Anterior cingulate cortex (tissue), 58 donors: ENCODE data around the gene DYNC1LI2.
A peak's percentile ranks its signal among the peaks of the same experiment; 100 is the strongest.

Experiments used
- DNase-seq, 58 donors: peaks; one replicate each; lab custom pipeline; 2025; lab: John Stamatoyannopoulos, UW

DYNC1LI2 gene

GRCh38 chr16:66741169-66741900, 10.1 kb downstream of the DYNC1LI2 start:
- DNase-seq: peak in 57 of 58 donors; percentile 22 to 97 (median 84)

GRCh38 chr16:66740533-66740932, 10.9 kb downstream of the DYNC1LI2 start:
- peak in 2 of 58 donors; percentile 23 to 25 for DNase-seq

GRCh38 chr16:66740010-66740409, 11.4 kb downstream of the DYNC1LI2 start:
- DNase-seq: peak in 1 of 58 donors; percentile 4

GRCh38 chr16:66735891-66736290, 15.5 kb downstream of the DYNC1LI2 start:
- DNase-seq: no peak

GRCh38 chr16:66731101-66731500, 20.3 kb downstream of the DYNC1LI2 start:
- DNase-seq: no peak

GRCh38 chr16:66728804-66729203, 22.6 kb downstream of the DYNC1LI2 start:
- DNase-seq: no peak

- peak in 11 of 58 donors; percentile 12 to 77 (median 21) for DNase-seq
These were observed 23.2 kb downstream of the DYNC1LI2 start for GRCh38 chr16:66728117-66728787.

- no peak for DNase-seq
These were observed 30.6 kb downstream of the DYNC1LI2 start for GRCh38 chr16:66720766-66721165.

- no peak for DNase-seq
These were observed 32.2 kb downstream of the DYNC1LI2 start for GRCh38 chr16:66719246-66719645.

- no peak for DNase-seq
These were observed 33.6 kb downstream of the DYNC1LI2 start for GRCh38 chr16:66717776-66718175.

- peak in 34 of 58 donors; percentile 4 to 56 (median 36) for DNase-seq
These were observed 34.2 kb downstream of the DYNC1LI2 start for GRCh38 chr16:66717112-66717675.

- DNase-seq: no peak
These were observed 36.6 kb downstream of the DYNC1LI2 start for GRCh38 chr16:66714654-66715307.

GRCh38 chr16:66714062-66714461, 37.3 kb downstream of the DYNC1LI2 start:
- no peak for DNase-seq

- peak in 24 of 58 donors; percentile 12 to 72 (median 41) for DNase-seq
These were observed 38.3 kb downstream of the DYNC1LI2 start for GRCh38 chr16:66713076-66713475.

- no peak for DNase-seq
These were observed 38.9 kb downstream of the DYNC1LI2 start for GRCh38 chr16:66712512-66712911.

GRCh38 chr16:66711581-66711980, 39.8 kb downstream of the DYNC1LI2 start:
- no peak for DNase-seq

GRCh38 chr16:66706506-66706880, 44.9 kb downstream of the DYNC1LI2 start:
- DNase-seq: peak in 5 of 58 donors; percentile 9 to 42 (median 16)

GRCh38 chr16:66705790-66706505, 45.5 kb downstream of the DYNC1LI2 start:
- DNase-seq: peak in 11 of 58 donors; percentile 10 to 46 (median 21)

GRCh38 chr16:66703406-66704215, 47.8 kb downstream of the DYNC1LI2 start:
- peak in 6 of 58 donors; percentile 6 to 27 (median 14) for DNase-seq
